ENCODE measurements around the gene TENT5C. TPM values are rescaled to one million over a fixed set of nuclear protein-coding genes. Genes with fewer than 3 reads are reported as not detected.

TENT5C gene
- total and polyA plus RNA-seq, 2 of the 13 experiments (the other 11 are each of a cell fraction or from before 2014, with no cell fraction given) = 0.02 to 0.38 TPM

DNA sequence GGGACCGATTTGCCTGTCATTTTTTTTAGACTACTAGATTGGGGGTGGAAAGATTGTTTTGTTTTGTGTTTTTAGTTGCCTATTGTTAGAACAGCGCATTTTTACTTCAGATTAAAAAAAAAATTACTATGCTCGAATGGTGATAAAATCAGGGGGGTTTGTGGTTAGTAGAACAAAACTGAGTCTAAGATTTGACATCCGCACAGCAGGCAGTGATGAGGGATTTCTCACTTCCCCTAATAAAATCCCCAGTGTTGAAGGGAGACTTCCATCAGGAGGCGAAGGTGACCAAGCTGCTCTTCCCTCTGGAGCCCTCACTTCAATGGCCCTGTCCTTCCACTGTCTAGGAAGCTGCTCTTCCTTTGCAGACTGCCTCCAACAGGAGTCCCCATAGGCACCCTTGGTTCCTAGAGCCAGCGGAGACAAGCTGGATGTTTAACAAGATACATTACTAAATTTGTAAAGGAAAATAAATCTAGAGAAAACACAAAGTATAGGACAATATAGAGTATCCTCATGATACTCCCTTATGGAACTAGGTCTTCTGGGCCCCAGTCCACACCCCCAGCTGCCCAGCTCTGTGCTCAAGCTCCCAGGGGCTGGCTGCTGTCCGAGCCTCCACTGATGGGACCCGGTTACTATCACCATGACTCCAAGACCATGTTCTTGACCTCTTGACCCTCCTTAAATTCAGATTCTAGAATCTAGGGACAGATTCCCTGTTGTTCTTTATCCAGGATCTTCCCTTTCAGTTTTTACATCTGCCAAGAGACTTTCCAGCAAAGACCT is 31.0 kb downstream of the TENT5C start:
- Histone ChIP-seq H3K4me3 (replicated peaks in 1 of 3; ENCODE audit: insufficient read depth in 1 of 3, low read depth in 2 of 3, low read length in 3 of 3) (no peak overlapping the region), H3K4me2 (ENCODE audit: low read depth, low read length) (no peak overlapping the region), H3K36me3 (replicated peaks in 1 of 2; ENCODE audit: control insufficient read depth in 1 of 2, insufficient read depth in 2 of 2, low read length in 2 of 2) (no peaks in the 10 kb centered on the region), H3K79me2 (ENCODE audit: insufficient read depth, low read length) (no peaks in the 10 kb centered on the region), H3K27me3 (ENCODE audit: control insufficient read depth in 1 of 2, insufficient read depth in 2 of 2, low read length in 2 of 2) (no peaks in the 10 kb centered on the region; a peak in 1 of 5 replicates), H3K9ac (ENCODE audit: insufficient read depth, low read depth, low read length) (no peak overlapping the region), H3K27ac (ENCODE audit: extremely low read length, insufficient read depth, low read length) (no peak overlapping the region), H2AFZ (ENCODE audit: low read length) (no peak overlapping the region), H3K9me3 (ENCODE audit: low read length) (no peaks in the 10 kb centered on the region), H4K20me1 (ENCODE audit: insufficient read depth, low read length) (no peaks in the 10 kb centered on the region), H3K4me1 (ENCODE audit: insufficient read depth, low read length) (no peaks in the 10 kb centered on the region)
- ChIA-PET POLR2A (no interaction called here), CTCF (ENCODE audit: low intra/inter-chr PET ratio, low total read pairs) (no interaction called here)
- intact Hi-C loops (cut with micrococcal nuclease; ENCODE audit: unreplicated experiment) (loop anchor here (10.0 kb wide), 1 partner anchor 58 kb away; no protein-coding TSS in a partner anchor), in situ Hi-C loops (cut with HindIII; ENCODE audit: extremely low pct_ligation_motif_present, low pct_unique_long_range_greater_than_20kb) (no loop called here)
- ATAC-seq (no peak), FAIRE-seq (no peak), DNase-seq (ENCODE audit: low spot score) (no peak)
- no TSS peak for BruUV-seq (replicated peaks)
- WGBS (ENCODE audit: low lambda C conversion rate) = 57% methylated on average over 8 of the region's 8 CpGs
- TF ChIP-seq KLF15 (CRISPR knock-in tag; IDR thresholded peaks at IDR 0.05; ENCODE audit: borderline replicate concordance) = no peak
- TF ChIP-seq ZC3H4 (CRISPR knock-in tag; IDR thresholded peaks at IDR 0.05; ENCODE audit: borderline replicate concordance) = no peak
- TF ChIP-seq, protein P1, sequence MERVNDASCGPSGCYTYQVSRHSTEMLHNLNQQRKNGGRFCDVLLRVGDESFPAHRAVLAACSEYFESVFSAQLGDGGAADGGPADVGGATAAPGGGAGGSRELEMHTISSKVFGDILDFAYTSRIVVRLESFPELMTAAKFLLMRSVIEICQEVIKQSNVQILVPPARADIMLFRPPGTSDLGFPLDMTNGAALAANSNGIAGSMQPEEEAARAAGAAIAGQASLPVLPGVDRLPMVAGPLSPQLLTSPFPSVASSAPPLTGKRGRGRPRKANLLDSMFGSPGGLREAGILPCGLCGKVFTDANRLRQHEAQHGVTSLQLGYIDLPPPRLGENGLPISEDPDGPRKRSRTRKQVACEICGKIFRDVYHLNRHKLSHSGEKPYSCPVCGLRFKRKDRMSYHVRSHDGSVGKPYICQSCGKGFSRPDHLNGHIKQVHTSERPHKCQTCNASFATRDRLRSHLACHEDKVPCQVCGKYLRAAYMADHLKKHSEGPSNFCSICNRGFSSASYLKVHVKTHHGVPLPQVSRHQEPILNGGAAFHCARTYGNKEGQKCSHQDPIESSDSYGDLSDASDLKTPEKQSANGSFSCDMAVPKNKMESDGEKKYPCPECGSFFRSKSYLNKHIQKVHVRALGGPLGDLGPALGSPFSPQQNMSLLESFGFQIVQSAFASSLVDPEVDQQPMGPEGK (CRISPR knock-in tag; IDR thresholded peaks at IDR 0.05) = no peak
- TF ChIP-seq THAP11 (CRISPR knock-in tag; IDR thresholded peaks at IDR 0.05) = no peak
- TF ChIP-seq ZFP90 (CRISPR knock-in tag; IDR thresholded peaks at IDR 0.05; ENCODE audit: borderline replicate concordance) = no peak
- TF ChIP-seq RARG (CRISPR knock-in tag; IDR thresholded peaks at IDR 0.05; ENCODE audit: low read depth) = no peak
- TF ChIP-seq YEATS2 (CRISPR knock-in tag; IDR thresholded peaks at IDR 0.05; ENCODE audit: borderline replicate concordance) = no peak
- TF ChIP-seq, protein P2, sequence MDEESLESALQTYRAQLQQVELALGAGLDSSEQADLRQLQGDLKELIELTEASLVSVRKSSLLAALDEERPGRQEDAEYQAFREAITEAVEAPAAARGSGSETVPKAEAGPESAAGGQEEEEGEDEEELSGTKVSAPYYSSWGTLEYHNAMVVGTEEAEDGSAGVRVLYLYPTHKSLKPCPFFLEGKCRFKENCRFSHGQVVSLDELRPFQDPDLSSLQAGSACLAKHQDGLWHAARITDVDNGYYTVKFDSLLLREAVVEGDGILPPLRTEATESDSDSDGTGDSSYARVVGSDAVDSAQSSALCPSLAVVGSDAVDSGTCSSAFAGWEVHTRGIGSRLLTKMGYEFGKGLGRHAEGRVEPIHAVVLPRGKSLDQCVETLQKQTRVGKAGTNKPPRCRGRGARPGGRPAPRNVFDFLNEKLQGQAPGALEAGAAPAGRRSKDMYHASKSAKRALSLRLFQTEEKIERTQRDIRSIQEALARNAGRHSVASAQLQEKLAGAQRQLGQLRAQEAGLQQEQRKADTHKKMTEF (CRISPR knock-in tag; IDR thresholded peaks at IDR 0.05) = no peak
- TF ChIP-seq ZBTB1 (CRISPR knock-in tag; IDR thresholded peaks at IDR 0.05; ENCODE audit: borderline replicate concordance) = no peak
- TF ChIP-seq ZNF670 (CRISPR knock-in tag; IDR thresholded peaks at IDR 0.05; ENCODE audit: borderline replicate concordance) = no peak
- TF ChIP-seq, protein P3, sequence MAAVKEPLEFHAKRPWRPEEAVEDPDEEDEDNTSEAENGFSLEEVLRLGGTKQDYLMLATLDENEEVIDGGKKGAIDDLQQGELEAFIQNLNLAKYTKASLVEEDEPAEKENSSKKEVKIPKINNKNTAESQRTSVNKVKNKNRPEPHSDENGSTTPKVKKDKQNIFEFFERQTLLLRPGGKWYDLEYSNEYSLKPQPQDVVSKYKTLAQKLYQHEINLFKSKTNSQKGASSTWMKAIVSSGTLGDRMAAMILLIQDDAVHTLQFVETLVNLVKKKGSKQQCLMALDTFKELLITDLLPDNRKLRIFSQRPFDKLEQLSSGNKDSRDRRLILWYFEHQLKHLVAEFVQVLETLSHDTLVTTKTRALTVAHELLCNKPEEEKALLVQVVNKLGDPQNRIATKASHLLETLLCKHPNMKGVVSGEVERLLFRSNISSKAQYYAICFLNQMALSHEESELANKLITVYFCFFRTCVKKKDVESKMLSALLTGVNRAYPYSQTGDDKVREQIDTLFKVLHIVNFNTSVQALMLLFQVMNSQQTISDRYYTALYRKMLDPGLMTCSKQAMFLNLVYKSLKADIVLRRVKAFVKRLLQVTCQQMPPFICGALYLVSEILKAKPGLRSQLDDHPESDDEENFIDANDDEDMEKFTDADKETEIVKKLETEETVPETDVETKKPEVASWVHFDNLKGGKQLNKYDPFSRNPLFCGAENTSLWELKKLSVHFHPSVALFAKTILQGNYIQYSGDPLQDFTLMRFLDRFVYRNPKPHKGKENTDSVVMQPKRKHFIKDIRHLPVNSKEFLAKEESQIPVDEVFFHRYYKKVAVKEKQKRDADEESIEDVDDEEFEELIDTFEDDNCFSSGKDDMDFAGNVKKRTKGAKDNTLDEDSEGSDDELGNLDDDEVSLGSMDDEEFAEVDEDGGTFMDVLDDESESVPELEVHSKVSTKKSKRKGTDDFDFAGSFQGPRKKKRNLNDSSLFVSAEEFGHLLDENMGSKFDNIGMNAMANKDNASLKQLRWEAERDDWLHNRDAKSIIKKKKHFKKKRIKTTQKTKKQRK (IDR thresholded peaks at IDR 0.05; ENCODE audit: low read length) = no peak
- no peak for TF ChIP-seq ZNF383 (CRISPR knock-in tag; IDR thresholded peaks at IDR 0.05; ENCODE audit: borderline replicate concordance)
- no peak for TF ChIP-seq FIP1L1 (IDR thresholded peaks at IDR 0.05; ENCODE audit: borderline replicate concordance, insufficient read depth, low read depth, low read length)
- TF ChIP-seq RXRA (CRISPR knock-in tag; IDR thresholded peaks at IDR 0.05) = no peak
- no peak for TF ChIP-seq ZNF724P (CRISPR knock-in tag; IDR thresholded peaks at IDR 0.05; ENCODE audit: borderline replicate concordance)
- no peak for TF ChIP-seq ATF7 (IDR thresholded peaks at IDR 0.05)
- TF ChIP-seq ATF7 (CRISPR knock-in tag; IDR thresholded peaks at IDR 0.05) = no peak
- no peak for TF ChIP-seq ATRX (CRISPR knock-in tag; IDR thresholded peaks at IDR 0.05; ENCODE audit: borderline replicate concordance)

All from HepG2 (cell line).